Measurements from ENCODE around the gene FAM236C.
"Not testable (repeated sequence)": the region's sequence is repeated elsewhere in the genome, so short reads cannot be mapped to it uniquely, and the experiment has no call there.

- not testable (repeated sequence) for TF ChIP-seq EP300, POLR2A, POLR2AphosphoS5 (IDR thresholded peaks at IDR 0.05)
- TF ChIP-seq, protein P1, sequence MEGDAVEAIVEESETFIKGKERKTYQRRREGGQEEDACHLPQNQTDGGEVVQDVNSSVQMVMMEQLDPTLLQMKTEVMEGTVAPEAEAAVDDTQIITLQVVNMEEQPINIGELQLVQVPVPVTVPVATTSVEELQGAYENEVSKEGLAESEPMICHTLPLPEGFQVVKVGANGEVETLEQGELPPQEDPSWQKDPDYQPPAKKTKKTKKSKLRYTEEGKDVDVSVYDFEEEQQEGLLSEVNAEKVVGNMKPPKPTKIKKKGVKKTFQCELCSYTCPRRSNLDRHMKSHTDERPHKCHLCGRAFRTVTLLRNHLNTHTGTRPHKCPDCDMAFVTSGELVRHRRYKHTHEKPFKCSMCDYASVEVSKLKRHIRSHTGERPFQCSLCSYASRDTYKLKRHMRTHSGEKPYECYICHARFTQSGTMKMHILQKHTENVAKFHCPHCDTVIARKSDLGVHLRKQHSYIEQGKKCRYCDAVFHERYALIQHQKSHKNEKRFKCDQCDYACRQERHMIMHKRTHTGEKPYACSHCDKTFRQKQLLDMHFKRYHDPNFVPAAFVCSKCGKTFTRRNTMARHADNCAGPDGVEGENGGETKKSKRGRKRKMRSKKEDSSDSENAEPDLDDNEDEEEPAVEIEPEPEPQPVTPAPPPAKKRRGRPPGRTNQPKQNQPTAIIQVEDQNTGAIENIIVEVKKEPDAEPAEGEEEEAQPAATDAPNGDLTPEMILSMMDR (IDR thresholded peaks at IDR 0.05): not testable (repeated sequence)
These were observed 29.9 kb downstream of the FAM236C start for GRCh38 chrX:72942272-72942671.

Measured in suprapubic skin (tissue), 4 donors.